ENCODE measurements around the gene SDHA.
"Not testable (repeated sequence)": the region's sequence is repeated elsewhere in the genome, so short reads cannot be mapped to it uniquely, and the experiment has no call there.

Gene SDHA

DNA sequence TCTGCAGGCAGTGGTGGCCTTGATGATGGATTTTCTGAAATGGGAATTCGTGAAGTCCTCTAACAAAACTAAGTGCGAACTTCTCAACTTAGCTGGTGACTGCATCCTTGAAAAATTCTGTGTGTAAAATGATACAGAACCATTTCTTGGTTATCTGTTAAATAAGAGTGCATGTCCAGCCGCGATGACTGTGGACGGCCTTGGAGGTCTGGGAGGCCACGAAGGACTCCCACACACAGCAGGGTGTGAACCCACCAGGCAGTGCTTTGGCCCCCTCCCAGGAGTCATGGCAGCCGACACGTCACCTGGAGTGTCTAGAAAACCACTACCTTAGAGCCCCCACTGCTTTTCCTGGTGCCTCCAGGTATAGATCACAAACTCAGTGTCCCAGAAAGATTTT is 85.6 kb downstream of the SDHA start:
- DNase-seq, result not testable (repeated sequence)

GRCh38 chr5:305050-305449 is 86.9 kb downstream of the SDHA start:
- no peak for DNase-seq

GRCh38 chr5:305459-305858 is 87.3 kb downstream of the SDHA start:
- no peak for DNase-seq

DNA sequence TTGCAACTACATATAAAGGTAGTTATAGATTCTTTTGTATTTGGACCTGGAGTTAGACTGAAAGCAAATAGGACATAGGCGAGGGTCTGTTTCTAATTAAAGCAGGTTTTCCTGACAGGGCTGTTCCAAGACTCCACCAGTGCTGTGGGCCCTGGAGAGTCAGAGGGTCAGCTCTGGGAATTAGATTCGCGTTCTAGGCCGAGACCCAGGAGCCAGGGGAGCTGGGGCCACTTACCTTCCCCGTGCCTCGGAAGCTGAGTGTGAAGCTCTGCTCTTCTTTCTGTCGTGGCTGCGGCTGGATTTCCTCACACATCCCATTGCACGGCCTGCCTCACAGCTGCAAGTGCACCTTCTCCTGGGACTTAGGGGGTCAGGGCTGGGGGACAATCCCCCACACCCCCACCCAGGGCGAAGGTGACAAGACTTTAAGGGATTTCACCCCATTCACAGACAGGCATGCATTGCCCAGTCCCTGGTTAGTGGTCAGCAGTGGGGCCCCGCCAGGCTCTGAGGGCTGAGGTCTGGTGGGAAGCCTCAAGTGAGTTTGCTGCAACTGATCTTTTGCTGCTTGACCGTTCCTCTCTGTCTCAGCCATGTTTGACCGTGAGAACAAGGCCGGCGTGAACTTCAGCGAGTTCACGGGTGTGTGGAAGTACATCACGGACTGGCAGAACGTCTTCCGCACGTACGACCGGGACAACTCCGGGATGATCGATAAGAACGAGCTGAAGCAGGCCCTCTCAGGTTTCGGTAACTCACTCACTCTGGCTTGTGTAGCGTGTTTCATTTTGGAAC is 88.1 kb downstream of the SDHA start:
- no peak for DNase-seq

Measured in suppressor macrophage treated with lipopolysaccharide for 1 hour (primary cell).